Measurements from ENCODE around the gene OVCA2.
A peak's percentile ranks its signal among the peaks of the same experiment; 100 is the strongest.

DNA sequence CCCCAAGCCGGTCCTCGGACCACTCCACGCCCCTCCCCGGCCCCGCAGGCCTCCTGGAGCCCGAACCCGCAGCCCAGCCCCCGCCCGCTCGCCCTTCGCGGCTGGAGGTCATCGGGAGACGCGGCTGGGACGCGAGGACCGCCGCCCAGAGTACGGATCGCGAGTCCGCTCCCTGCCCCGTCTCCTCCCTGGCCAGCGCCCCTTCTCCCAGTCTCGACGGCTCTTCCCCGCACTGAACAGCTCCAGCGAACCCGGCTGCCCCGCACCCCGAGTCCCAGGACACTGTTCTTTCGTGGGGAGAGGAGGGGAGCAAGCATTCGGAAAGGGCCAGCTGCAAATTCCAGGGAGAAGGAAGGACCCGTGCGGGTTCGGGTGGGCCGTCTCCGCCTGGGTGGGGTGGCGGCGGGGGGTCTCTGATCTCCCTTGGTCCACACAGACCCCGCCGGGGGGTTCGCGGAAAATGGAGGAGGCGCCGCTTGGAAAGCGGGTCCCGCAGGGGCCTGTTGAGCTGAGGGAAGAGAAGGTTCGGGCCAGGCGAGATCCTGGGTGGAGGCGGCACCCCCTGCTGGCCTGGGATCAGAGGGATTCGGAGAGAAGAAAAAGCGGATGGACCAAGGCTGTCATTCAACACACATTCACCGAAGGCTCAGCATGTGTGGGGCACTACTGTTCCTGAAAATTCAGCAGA is 16.1 kb upstream of the OVCA2 start:
- TF ChIP-seq, protein P1, sequence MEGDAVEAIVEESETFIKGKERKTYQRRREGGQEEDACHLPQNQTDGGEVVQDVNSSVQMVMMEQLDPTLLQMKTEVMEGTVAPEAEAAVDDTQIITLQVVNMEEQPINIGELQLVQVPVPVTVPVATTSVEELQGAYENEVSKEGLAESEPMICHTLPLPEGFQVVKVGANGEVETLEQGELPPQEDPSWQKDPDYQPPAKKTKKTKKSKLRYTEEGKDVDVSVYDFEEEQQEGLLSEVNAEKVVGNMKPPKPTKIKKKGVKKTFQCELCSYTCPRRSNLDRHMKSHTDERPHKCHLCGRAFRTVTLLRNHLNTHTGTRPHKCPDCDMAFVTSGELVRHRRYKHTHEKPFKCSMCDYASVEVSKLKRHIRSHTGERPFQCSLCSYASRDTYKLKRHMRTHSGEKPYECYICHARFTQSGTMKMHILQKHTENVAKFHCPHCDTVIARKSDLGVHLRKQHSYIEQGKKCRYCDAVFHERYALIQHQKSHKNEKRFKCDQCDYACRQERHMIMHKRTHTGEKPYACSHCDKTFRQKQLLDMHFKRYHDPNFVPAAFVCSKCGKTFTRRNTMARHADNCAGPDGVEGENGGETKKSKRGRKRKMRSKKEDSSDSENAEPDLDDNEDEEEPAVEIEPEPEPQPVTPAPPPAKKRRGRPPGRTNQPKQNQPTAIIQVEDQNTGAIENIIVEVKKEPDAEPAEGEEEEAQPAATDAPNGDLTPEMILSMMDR (IDR thresholded peaks at IDR 0.05; ENCODE audit: borderline replicate concordance, extremely low read depth, low read length, poor library complexity, severe bottlenecking) = peak; percentile 52
- TF ChIP-seq EZH2 (IDR thresholded peaks at IDR 0.05; ENCODE audit: borderline replicate concordance, low read depth, low read length, severe bottlenecking) = no peak

Measured in DND-41 (cell line).